DOHH2 (cell line): ENCODE results near the gene HYOU1.
"Not testable (repeated sequence)": the region's sequence is repeated elsewhere in the genome, so short reads cannot be mapped to it uniquely, and the experiment has no call there.

Experiments used
- H3F3A ChIP-seq: fragments of 200-600 bp; sonication (generic), shearing (Covaris generic); 2 replicates; pipeline ENCODE4 v1.6.0; 2016; ENCODE audit warnings: antibody characterized with exemption, mild to moderate bottlenecking; ENCODE audit not compliant: control insufficient read depth, insufficient read depth
- H3K27ac ChIP-seq: fragments of 200-600 bp; sonication (generic); 2 replicates; pipeline ENCODE4 v1.5.1; 2014; ENCODE audit warnings: low read depth, mild to moderate bottlenecking, low read length, moderate library complexity
- H3K27me3 ChIP-seq: fragments of 200-600 bp; sonication (generic); 2 replicates; pipeline ENCODE4 v1.6.1; 2014; ENCODE audit warnings: mild to moderate bottlenecking, low read length, mixed read lengths; ENCODE audit not compliant: control insufficient read depth
- H3K36me3 ChIP-seq: fragments of 200-600 bp; sonication (generic); 2 replicates; pipeline ENCODE4 v1.6.1; 2014; ENCODE audit warnings: mild to moderate bottlenecking, low read length, moderate library complexity, mixed read lengths; ENCODE audit not compliant: control insufficient read depth
- H3K4me1 ChIP-seq: fragments of 200-600 bp; sonication (generic); 2 replicates; pipeline ENCODE4 v1.6.1; 2014; ENCODE audit warnings: mild to moderate bottlenecking, low read length, mixed read lengths; ENCODE audit not compliant: control insufficient read depth
- H3K4me2 ChIP-seq: fragments of 200-600 bp; sonication (generic); 2 replicates; pipeline ENCODE4 v1.6.0; 2014; ENCODE audit warnings: mild to moderate bottlenecking, low read length, moderate library complexity
- H3K4me3 ChIP-seq: fragments of 200-600 bp; sonication (generic); 2 replicates; pipeline ENCODE4 v1.5.1; 2014; ENCODE audit warnings: mild to moderate bottlenecking, low read length, mixed read lengths
- H3K79me2 ChIP-seq: fragments of 200-600 bp; sonication (generic); 2 replicates; pipeline ENCODE4 v1.6.1; 2014; ENCODE audit warnings: mild to moderate bottlenecking, low read length, mixed read lengths; ENCODE audit not compliant: control insufficient read depth
- H3K9me2 ChIP-seq: fragments of 200-600 bp; sonication (generic); replicated peaks from 2 replicates; pipeline ENCODE4 v1.6.1; 2014; ENCODE audit warnings: mild to moderate bottlenecking, low read length, mixed read lengths; ENCODE audit not compliant: control insufficient read depth
- H3K9me3 ChIP-seq: fragments of 200-600 bp; sonication (generic); 2 replicates; pipeline ENCODE4 v1.6.1; 2014; ENCODE audit warnings: antibody characterized with exemption, low read length, mixed read lengths; ENCODE audit not compliant: control insufficient read depth, insufficient read depth
- H4K20me1 ChIP-seq: fragments of 200-600 bp; sonication (generic); 2 replicates; pipeline ENCODE4 v1.6.0; 2014; ENCODE audit warnings: low read depth, mild to moderate bottlenecking, antibody characterized with exemption, low read length, moderate library complexity; ENCODE audit not compliant: control insufficient read depth, insufficient read depth
- CTCF ChIP-seq: fragments of 200-600 bp; sonication (generic); IDR thresholded peaks from one replicate; pipeline ENCODE4 v1.5.1; 2014; ENCODE audit warnings: antibody characterized with exemption, mild to moderate bottlenecking, low read depth, low read length; ENCODE audit not compliant: poor library complexity, severe bottlenecking
- EZH2phosphoT487 ChIP-seq: fragments of 200-600 bp; sonication (generic); IDR thresholded peaks from 2 replicates; pipeline ENCODE4 v1.6.1; 2017; ENCODE audit warnings: borderline replicate concordance, mild to moderate bottlenecking, antibody characterized with exemption, low read length, moderate library complexity, mixed read lengths

The HYOU1 gene

GRCh38 chr11:119041821-119042514 lies 15.0 kb downstream of the HYOU1 start:
- Histone ChIP-seq H3K9me3 (no peaks in the 10 kb centered on the region), H3K27me3 (no peaks in the 10 kb centered on the region), H3K4me2 (no peak overlapping the region), H3K4me1 (peaks cover 12% of the 10 kb centered on the region), H3K9me2 (no peaks in the 10 kb centered on the region), H3K27ac (no peak overlapping the region), H3K36me3 (peaks cover 21% of the 10 kb centered on the region; the same call in 1 of the 2 replicates), H4K20me1 (no peaks in the 10 kb centered on the region), H3K79me2 (no peaks in the 10 kb centered on the region), H3F3A (peaks cover 9% of the 10 kb centered on the region; the same call in 1 of the 2 replicates), H3K4me3 (no peak overlapping the region)
- TF ChIP-seq EZH2phosphoT487 (no peak), CTCF (no peak)

DNA sequence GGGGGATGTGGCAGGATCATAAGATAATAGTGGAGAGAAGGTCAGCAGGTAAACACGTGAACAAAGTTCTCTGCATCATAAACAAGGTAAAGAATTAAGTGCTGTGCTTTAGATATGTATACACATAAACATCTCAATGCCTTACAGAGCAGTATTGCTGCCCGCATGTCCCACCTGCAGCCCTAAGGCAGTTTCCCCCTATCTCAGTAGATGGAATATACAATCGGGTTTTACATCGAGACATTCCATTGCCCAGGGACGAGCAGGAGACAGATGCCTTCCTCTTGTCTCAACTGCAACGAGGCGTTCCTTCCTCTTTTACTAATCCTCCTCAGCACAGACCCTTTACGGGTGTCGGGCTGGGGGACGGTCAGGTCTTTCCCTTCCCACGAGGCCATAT lies 17.5 kb downstream of the HYOU1 start:
- not testable (repeated sequence) for H3F3A ChIP-seq, H3K36me3 ChIP-seq, H3K9me3 ChIP-seq, H3K27me3 ChIP-seq, H4K20me1 ChIP-seq, H3K27ac ChIP-seq, H3K9me2 ChIP-seq, H3K79me2 ChIP-seq
- peak overlapping the region; percentile 9; the same call in 1 of the 2 replicates for H3K4me3 ChIP-seq
- peak overlapping the region; percentile 48 for H3K4me2 ChIP-seq
- H3K4me1 ChIP-seq, result peaks cover 12% of the 10 kb centered on the region

DNA sequence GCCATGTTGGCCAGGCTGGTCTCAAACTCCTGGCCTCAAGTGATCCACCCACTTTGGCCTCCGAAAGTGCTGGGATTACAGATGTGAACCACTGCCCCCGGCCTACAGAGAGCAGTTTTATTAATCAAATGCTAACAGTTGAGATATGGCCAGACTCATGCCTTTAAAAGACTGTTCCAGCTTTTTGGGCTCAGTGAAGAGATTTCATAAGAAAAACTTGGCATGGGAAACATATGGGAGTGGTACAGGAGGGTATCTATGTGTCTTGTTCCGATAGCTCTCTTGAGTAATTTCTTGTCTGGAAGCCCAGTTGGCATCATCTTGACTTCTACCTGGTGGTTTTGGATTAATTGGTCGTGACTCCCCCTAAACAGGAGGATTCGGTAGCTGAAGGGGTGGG lies 18.1 kb downstream of the HYOU1 start:
- Histone ChIP-seq H3K4me2 (no peak overlapping the region), H3K9me3 (no peaks in the 10 kb centered on the region), H3K36me3 (no peaks in the 10 kb centered on the region), H3K4me3 (no peak overlapping the region), H3K79me2 (no peaks in the 10 kb centered on the region), H3K9me2 (no peaks in the 10 kb centered on the region), H3F3A (peaks cover 9% of the 10 kb centered on the region; the same call in 1 of the 2 replicates), H3K27ac (no peak overlapping the region), H3K27me3 (no peaks in the 10 kb centered on the region), H4K20me1 (no peaks in the 10 kb centered on the region), H3K4me1 (peaks cover 12% of the 10 kb centered on the region)
- no peak for TF ChIP-seq CTCF
- no peak for TF ChIP-seq EZH2phosphoT487

- Histone ChIP-seq H4K20me1 (no peaks in the 10 kb centered on the region), H3K27me3 (no peaks in the 10 kb centered on the region), H3F3A (no peaks in the 10 kb centered on the region; the same call in 1 of the 2 replicates), H3K4me2 (no peak overlapping the region), H3K4me3 (no peak overlapping the region), H3K4me1 (peaks cover 9% of the 10 kb centered on the region), H3K9me2 (no peaks in the 10 kb centered on the region), H3K79me2 (peaks cover 8% of the 10 kb centered on the region), H3K27ac (no peak overlapping the region), H3K36me3 (peaks cover 7% of the 10 kb centered on the region; the same call in 1 of the 2 replicates), H3K9me3 (no peaks in the 10 kb centered on the region)
- no peak for TF ChIP-seq EZH2phosphoT487
- no peak for TF ChIP-seq CTCF
Measured at GRCh38 chr11:119034813-119035212, 22.2 kb downstream of the HYOU1 start.

- H4K20me1 ChIP-seq, H3K4me3 ChIP-seq, H3K9me3 ChIP-seq, H3K27me3 ChIP-seq, H3F3A ChIP-seq, H3K4me2 ChIP-seq, H3K27ac ChIP-seq, H3K9me2 ChIP-seq: not testable (repeated sequence)
- H3K4me1 ChIP-seq, result peaks cover 15% of the 10 kb centered on the region
- H3K79me2 ChIP-seq, result peaks cover 21% of the 10 kb centered on the region
- H3K36me3 ChIP-seq, result peaks cover 15% of the 10 kb centered on the region
Measured at GRCh38 chr11:119033421-119033820, 23.6 kb downstream of the HYOU1 start.
